H9 (cell line): ENCODE data around the gene ADRM1. TPM values are rescaled to one million over a fixed set of nuclear protein-coding genes. Genes with fewer than 3 reads are reported as not detected.

ENCODE experiments used
- DNase-seq: peaks from one replicate; pipeline ENCODE4 v3.0.0-alpha.2; 2017
- H2AFZ ChIP-seq: one replicate; pipeline ENCODE4 v1.6.1; 2013; ENCODE audit warnings: mild to moderate bottlenecking, low read length, control low read depth, moderate library complexity
- H2AK5ac ChIP-seq: 2 replicates; pipeline ENCODE4 v1.6.1; 2013; ENCODE audit warnings: low read length, control low read depth, mixed read lengths; ENCODE audit not compliant: insufficient read length
- H2BK120ac ChIP-seq: one replicate; pipeline ENCODE4 v1.6.1; 2013; ENCODE audit warnings: low read depth, mild to moderate bottlenecking, low read length, control low read depth, inconsistent platforms; ENCODE audit not compliant: poor library complexity, severe bottlenecking
- H2BK12ac ChIP-seq: 2 replicates; pipeline ENCODE4 v1.6.1; 2013; ENCODE audit warnings: low read length, control low read depth, mixed read lengths, low read depth; ENCODE audit not compliant: insufficient read length
- H2BK15ac ChIP-seq: 2 replicates; pipeline ENCODE4 v1.6.1; 2013; ENCODE audit warnings: low read depth, low read length, control low read depth
- H2BK20ac ChIP-seq: one replicate; pipeline ENCODE4 v1.6.1; 2013; ENCODE audit warnings: low read depth, mild to moderate bottlenecking, low read length, control low read depth, inconsistent platforms; ENCODE audit not compliant: poor library complexity, severe bottlenecking
- H2BK5ac ChIP-seq: 2 replicates; pipeline ENCODE4 v1.6.1; 2013; ENCODE audit warnings: low read length, control low read depth, mixed read lengths; ENCODE audit not compliant: insufficient read length
- H3K14ac ChIP-seq: 2 replicates; pipeline ENCODE4 v1.6.1; 2013; ENCODE audit warnings: low read length, control low read depth; ENCODE audit not compliant: insufficient read depth
- H3K18ac ChIP-seq: 2 replicates; pipeline ENCODE4 v1.6.1; 2013; ENCODE audit warnings: low read depth, mild to moderate bottlenecking, mixed read lengths, low read length, control low read depth; ENCODE audit not compliant: insufficient read length
- H3K23ac ChIP-seq: 2 replicates; pipeline ENCODE4 v1.6.1; 2013; ENCODE audit warnings: low read length, control low read depth, mixed read lengths, low read depth; ENCODE audit not compliant: insufficient read length
- H3K23me2 ChIP-seq: 2 replicates; pipeline ENCODE4 v1.6.1; 2013; ENCODE audit warnings: low read depth, mild to moderate bottlenecking, mixed read lengths, low read length, control low read depth; ENCODE audit not compliant: insufficient read length, poor library complexity, severe bottlenecking
- H3K27ac ChIP-seq: 2 replicates; pipeline ENCODE4 v1.5.1; 2013; ENCODE audit warnings: low read length, control low read depth, mixed read lengths, low read depth; ENCODE audit not compliant: insufficient read length
- H3K27me3 ChIP-seq: 2 replicates; pipeline ENCODE4 v1.6.1; 2013; ENCODE audit warnings: low read length, control low read depth, inconsistent platforms; ENCODE audit not compliant: insufficient read depth
- H3K4ac ChIP-seq: 2 replicates; pipeline ENCODE4 v1.6.1; 2013; ENCODE audit warnings: low read depth, mild to moderate bottlenecking, control low read depth, inconsistent platforms, low read length, moderate library complexity
- H3K4me1 ChIP-seq: 2 replicates; pipeline ENCODE4 v1.6.1; 2013; ENCODE audit warnings: low read length, control low read depth, inconsistent platforms; ENCODE audit not compliant: insufficient read depth
- H3K4me2 ChIP-seq: 2 replicates; pipeline ENCODE4 v1.6.1; 2013; ENCODE audit warnings: low read length, control low read depth, mixed read lengths; ENCODE audit not compliant: insufficient read length, insufficient read depth
- H3K56ac ChIP-seq: 2 replicates; pipeline ENCODE4 v1.6.1; 2013; ENCODE audit warnings: low read depth, mild to moderate bottlenecking, mixed read lengths, low read length, control low read depth; ENCODE audit not compliant: insufficient read length
- H3K79me1 ChIP-seq: 2 replicates; pipeline ENCODE4 v1.6.1; 2013; ENCODE audit warnings: low read depth, mild to moderate bottlenecking, moderate library complexity, low read length, control low read depth, inconsistent platforms; ENCODE audit not compliant: insufficient read depth, poor library complexity, severe bottlenecking
- H3K79me2 ChIP-seq: 2 replicates; pipeline ENCODE4 v1.6.1; 2013; ENCODE audit warnings: low read length, control low read depth, inconsistent platforms; ENCODE audit not compliant: insufficient read depth
- H3K9ac ChIP-seq: 2 replicates; pipeline ENCODE4 v1.6.1; 2013; ENCODE audit warnings: low read length, control low read depth, mixed read lengths; ENCODE audit not compliant: insufficient read length; ENCODE audit errors: extremely low read depth
- H3K9me3 ChIP-seq: one replicate; pipeline ENCODE4 v1.6.1; 2013; ENCODE audit warnings: low read depth, low read length, inconsistent platforms; ENCODE audit not compliant: control insufficient read depth
- H3T11ph ChIP-seq: one replicate; pipeline ENCODE4 v1.6.1; 2013; ENCODE audit warnings: mild to moderate bottlenecking, low read length, control low read depth, inconsistent platforms
- H4K20me1 ChIP-seq: one replicate; pipeline ENCODE4 v1.6.1; 2013; ENCODE audit not compliant: control insufficient read depth, insufficient read length, insufficient read depth
- H4K5ac ChIP-seq: 2 replicates; pipeline ENCODE4 v1.6.1; 2013; ENCODE audit warnings: low read depth, mild to moderate bottlenecking, mixed read lengths, low read length, control low read depth; ENCODE audit not compliant: insufficient read length
- H4K8ac ChIP-seq: replicated peaks from 2 replicates; pipeline ENCODE4 v1.6.1; 2013; ENCODE audit warnings: low read length, control low read depth, mixed read lengths, low read depth; ENCODE audit not compliant: insufficient read length
- H4K91ac ChIP-seq: 2 replicates; pipeline ENCODE4 v1.6.1; 2013; ENCODE audit warnings: low read depth, mild to moderate bottlenecking, moderate library complexity, mixed read lengths, low read length, control low read depth; ENCODE audit not compliant: insufficient read length
- H3K27ac Mint-ChIP-seq, 3 experiments: 2 replicates in 2 of 3; 3 replicates in 1 of 3; pipeline ENCODE4 v1.8.0; 2020 to 2021; ENCODE audit warnings: mixed read lengths in 3 of 3, mild to moderate bottlenecking in 1 of 3, moderate library complexity in 1 of 3
- H3K27me3 Mint-ChIP-seq: 2 replicates; pipeline ENCODE4 v1.8.0; 2021; ENCODE audit warnings: low read depth, mild to moderate bottlenecking, moderate library complexity, mixed read lengths
- H3K36me3 Mint-ChIP-seq, 3 experiments: 2 replicates in 2 of 3; 3 replicates in 1 of 3; pipeline ENCODE4 v1.8.0; 2020 to 2021; ENCODE audit warnings: low read depth in 3 of 3, mixed read lengths in 3 of 3; ENCODE audit not compliant: insufficient read depth in 1 of 3
- H3K4me1 Mint-ChIP-seq, 2 experiments: 2 replicates each; pipeline ENCODE4 v1.8.0; 2020; ENCODE audit warnings: mixed read lengths in 2 of 2
- H3K4me3 Mint-ChIP-seq, 2 experiments: 2 replicates in 1 of 2; 3 replicates in 1 of 2; pipeline ENCODE4 v1.8.0; 2020 to 2021; ENCODE audit warnings: mild to moderate bottlenecking in 2 of 2, mixed read lengths in 2 of 2, moderate library complexity in 1 of 2
- H3K9me3 Mint-ChIP-seq, 2 experiments: 2 replicates in 1 of 2; 3 replicates in 1 of 2; pipeline ENCODE4 v1.8.0; 2020; ENCODE audit warnings: mild to moderate bottlenecking in 2 of 2, mixed read lengths in 2 of 2, moderate library complexity in 1 of 2
- CTCF ChIP-seq: fragments of 200-600 bp; sonication (generic); conservative IDR thresholded peaks from 3 replicates; pipeline ENCODE4 v1.8.0; 2021; ENCODE audit warnings: antibody characterized with exemption, mild to moderate bottlenecking
- WGBS: extraction: QIAGEN DNeasy Blood & Tissue Kit; methylation state at CpG from one replicate; pipeline ENCODE4 v1.1.7; 2013; ENCODE audit warnings: missing lambda C conversion rate, low lambda C conversion rate, mixed read lengths; ENCODE audit not compliant: insufficient read length; ENCODE audit errors: extremely low coverage; 5-methylcytosine and 5-hydroxymethylcytosine counted together
- total RNA-seq: library from RNA; stranded (reverse); gene quantifications from 2 replicates; pipeline ENCODE4 v1.2.1, GENCODE V29; 2021

ADRM1 gene
- total RNA-seq, 1 experiment from 2014 or later: 153 TPM

GRCh38 chr20:62350629-62351422 lies 48.0 kb downstream of the ADRM1 start:
- no peak overlapping the region for H3K27ac Mint-ChIP-seq
- Histone ChIP-seq H3K4me2 (no peak overlapping the region), H2AK5ac (no peak overlapping the region), H3K14ac (no peak overlapping the region), H3K23me2 (no peaks in the 10 kb centered on the region), H2BK120ac (no peak overlapping the region), H3K4me1 (no peaks in the 10 kb centered on the region), H3K9ac (no peak overlapping the region), H4K20me1 (no peaks in the 10 kb centered on the region), H3T11ph (no peak overlapping the region), H3K56ac (no peak overlapping the region), H2BK15ac (no peak overlapping the region), H3K27me3 (no peaks in the 10 kb centered on the region), H2BK20ac (no peak overlapping the region), H3K4ac (no peak overlapping the region), H4K91ac (no peak overlapping the region), H3K23ac (no peak overlapping the region), H4K8ac (no peak overlapping the region), H2AFZ (no peak overlapping the region), H4K5ac (no peak overlapping the region), H3K27ac (no peak overlapping the region), H3K18ac (no peak overlapping the region), H3K79me1 (no peaks in the 10 kb centered on the region), H3K9me3 (no peaks in the 10 kb centered on the region), H3K79me2 (no peaks in the 10 kb centered on the region), H2BK5ac (no peak overlapping the region), H2BK12ac (no peak overlapping the region)
- H3K36me3 Mint-ChIP-seq: peaks cover 13 to 55% (median 52%) of the 10 kb centered on the region in 3 experiments
- H3K4me1 Mint-ChIP-seq: peaks cover 7 to 11% of the 10 kb centered on the region in 2 experiments
- no CpG with 5 or more reads among the region's 23 CpGs for WGBS
- H3K4me3 Mint-ChIP-seq: no peak overlapping the region
- H3K9me3 Mint-ChIP-seq: peaks cover 9 to 18% of the 10 kb centered on the region in 2 experiments
- no peak for TF ChIP-seq CTCF
- H3K27me3 Mint-ChIP-seq: no peaks in the 10 kb centered on the region; the same call in 1 of the 2 replicates
- no peak for DNase-seq
